Activated T-helper 1 cell treated with anti-CD3 and anti-CD28 coated beads, Interleukin-2, amount 50 U/mL, for 16 hours (primary cell): ENCODE results near the gene EGR1.

Experiments
- DNase-seq, 2 donors: peaks; one replicate each; pipeline ENCODE4 v3.0.0-alpha.2; 2020; ENCODE audit warnings: low read depth in 1 of 2, low spot score in 1 of 2

EGR1 gene

GRCh38 chr5:138465261-138466124 lies at the start of gene EGR1:
Gene EGR1 (plus strand): TSS chr5:138465479. CDS start chr5:138465762, 283 bp downstream.
- DNase-seq, result peak; percentile 88 to 89

GRCh38 chr5:138418444-138418843 lies 46.8 kb upstream of the EGR1 start:
- DNase-seq, result no peak

DNA sequence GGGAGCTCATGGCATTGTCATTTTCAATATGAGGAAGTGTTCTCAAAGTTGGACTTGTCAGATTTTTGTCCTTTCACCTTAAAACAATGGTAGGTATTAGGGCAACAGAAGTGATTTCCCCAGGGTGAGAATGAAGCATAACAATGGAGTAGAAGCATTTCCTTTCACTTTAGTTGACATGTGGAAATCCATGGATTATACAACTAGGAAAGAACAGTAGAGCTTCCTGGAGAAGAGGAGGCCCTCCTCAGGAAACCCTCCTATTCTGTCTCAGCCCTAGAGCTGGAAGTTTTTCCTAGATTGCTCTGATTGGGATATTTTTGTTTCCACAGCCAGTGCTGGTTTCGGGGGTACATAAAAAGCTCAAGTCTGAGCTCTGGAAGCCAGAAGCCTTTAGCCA lies 40.2 kb upstream of the EGR1 start:
- DNase-seq, result no peak

DNA sequence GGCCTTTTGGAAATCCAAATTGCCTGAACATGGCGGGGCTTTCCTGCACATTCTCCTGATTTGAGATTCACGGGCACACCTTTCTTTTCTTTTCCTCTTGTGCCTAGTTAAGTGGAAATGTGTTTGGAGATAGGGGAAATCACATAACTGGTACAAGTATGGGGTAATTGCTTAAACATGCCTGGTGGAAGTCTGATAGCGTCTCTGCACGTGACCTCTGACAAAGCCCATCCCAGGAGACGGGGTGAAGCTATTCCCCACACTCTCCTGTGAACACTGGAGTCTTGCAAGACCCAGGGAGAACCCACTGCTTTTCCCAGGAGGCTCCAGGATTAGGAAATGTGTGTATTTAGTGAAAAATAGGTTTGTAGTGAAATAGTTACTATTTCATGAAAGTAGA lies 29.3 kb upstream of the EGR1 start:
- DNase-seq, result no peak

GRCh38 chr5:138438003-138438723 lies 27.1 kb upstream of the EGR1 start:
- DNase-seq, result no peak

DNA sequence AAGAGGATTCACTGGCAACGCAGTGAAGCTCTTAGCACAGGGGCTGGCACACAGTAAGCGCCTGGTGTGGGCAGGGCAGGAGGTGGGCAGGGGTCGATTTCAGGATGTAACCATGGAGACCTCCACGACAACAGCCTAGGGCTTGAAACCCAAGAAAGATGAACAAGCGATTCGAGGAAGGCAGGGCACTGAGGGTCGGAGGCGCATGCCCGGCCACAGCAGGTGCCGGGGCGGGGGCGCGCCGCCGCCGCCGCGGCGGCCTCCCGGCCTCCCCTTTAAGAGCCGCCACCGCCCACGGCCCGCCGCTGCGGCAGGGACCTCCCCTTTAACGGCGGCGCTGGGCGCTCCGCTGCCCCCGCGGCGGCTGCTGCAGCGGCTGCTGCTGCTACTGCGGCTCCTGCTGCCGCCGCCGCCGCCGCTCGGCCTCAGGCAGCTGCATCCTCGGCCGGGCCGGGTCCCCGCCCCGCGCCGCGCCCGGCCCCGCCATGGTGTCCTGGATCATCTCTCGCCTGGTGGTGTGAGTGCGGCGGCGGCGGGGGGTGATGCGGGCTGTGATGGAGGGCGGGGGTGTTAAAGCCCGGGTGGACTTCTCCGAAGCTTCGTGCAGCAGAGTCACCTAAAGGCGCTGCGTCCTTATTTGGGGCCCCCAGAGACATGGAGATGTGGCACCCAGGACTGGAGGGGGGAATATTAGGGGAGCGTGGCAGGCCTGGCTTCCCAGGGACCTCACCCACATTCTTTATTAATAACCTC lies 26.4 kb upstream of the EGR1 start, which contains the start of gene REEP2:
TSS of gene REEP2 (plus strand) at position 334 of the 753 bp plus-strand sequence. CDS start at position 486, 152 bp downstream.
- peak in 1 of 2 donors; percentile 53 for DNase-seq

- DNase-seq, result no peak
Observed at GRCh38 chr5:138439477-138440158, 25.7 kb upstream of the EGR1 start.

GRCh38 chr5:138440159-138441073 lies 24.9 kb upstream of the EGR1 start:
- no peak for DNase-seq

DNA sequence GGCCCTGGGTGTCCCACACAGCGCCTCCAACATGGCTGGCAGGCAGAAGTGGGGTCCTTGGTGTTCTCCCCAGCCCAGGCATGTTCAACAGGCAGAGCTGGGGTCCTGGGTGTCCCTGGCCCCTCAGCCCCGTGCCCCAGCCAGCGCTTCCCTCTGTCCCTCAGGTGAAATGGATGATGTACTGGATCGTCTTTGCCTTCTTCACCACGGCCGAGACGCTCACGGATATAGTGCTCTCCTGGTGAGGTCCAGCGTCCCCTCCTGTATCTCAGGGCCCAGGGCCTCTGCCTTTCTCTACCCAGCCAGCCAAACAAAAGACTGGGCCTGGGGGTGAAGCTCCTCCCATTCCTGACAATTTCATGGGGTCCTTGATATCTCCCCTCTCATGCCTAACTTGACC lies 24.1 kb upstream of the EGR1 start:
- no peak for DNase-seq

- no peak for DNase-seq
Observed at GRCh38 chr5:138444078-138444773, 21.1 kb upstream of the EGR1 start.

- no peak for DNase-seq
Observed at GRCh38 chr5:138444774-138445546, 20.3 kb upstream of the EGR1 start.

GRCh38 chr5:138445547-138446271 lies 19.6 kb upstream of the EGR1 start:
- no peak for DNase-seq

- no peak for DNase-seq
Observed at GRCh38 chr5:138448070-138448469, 17.2 kb upstream of the EGR1 start.

- no peak for DNase-seq
Observed at GRCh38 chr5:138448481-138449398, 16.5 kb upstream of the EGR1 start.

DNA sequence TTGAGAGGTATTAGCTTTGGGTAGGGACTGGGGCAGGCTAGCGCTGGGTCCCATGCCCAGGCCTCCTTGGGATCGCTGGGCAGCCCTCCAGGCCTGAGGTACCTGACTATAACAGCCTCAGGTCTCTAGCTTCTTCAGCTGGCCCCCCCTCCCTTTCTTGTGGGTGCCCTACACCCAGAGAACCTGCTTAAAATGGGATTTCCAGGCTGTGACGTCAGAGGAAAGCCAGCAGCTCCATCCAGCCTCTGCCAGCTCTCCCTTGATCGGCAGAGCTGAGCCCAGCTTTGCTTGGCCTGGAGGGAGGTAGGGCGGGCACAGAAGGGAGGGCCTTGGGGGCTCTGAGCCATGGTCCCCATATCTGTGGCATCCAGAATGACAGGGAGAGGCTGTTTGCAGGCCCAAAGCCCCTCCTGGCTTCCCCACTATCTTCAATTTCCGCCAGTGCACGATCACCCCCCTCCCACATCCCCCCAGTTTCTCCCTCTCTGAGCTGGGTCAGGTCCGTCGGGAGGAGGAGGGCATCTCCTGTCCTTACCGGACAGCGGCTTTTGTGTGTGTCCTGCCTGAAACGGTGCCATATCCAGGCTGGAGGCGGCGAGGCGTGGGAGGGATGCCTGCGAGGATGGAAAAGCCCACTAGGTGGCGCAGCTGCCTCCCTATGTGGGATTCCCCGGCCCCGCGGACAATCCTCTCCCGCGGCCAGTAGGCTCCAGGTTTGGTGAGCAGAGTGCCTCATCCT lies 15.6 kb upstream of the EGR1 start:
- DNase-seq, result peak; percentile 55 to 63

DNA sequence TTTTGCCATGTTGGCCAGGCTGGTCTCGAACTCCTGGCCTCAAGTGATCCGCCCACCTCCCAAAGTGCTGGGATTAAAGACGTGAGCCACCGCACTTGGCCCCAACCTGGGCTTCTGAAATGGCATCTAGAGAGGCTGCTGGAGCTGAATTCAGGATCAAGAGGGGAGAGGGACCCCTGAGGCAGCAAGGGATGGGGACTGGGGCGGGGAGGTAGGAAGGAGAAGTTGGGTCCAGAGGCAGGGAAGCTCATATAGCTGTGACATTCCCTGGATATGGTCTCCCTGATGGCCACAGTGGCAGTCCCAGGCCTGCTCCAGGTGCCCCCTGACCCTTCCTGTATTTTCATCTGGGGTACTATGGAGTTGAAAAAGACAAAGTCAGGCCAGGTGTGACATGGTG lies 14.3 kb upstream of the EGR1 start:
- no peak for DNase-seq
